ENCODE measurements around the gene KLB.
"Not testable (repeated sequence)": the region's sequence is repeated elsewhere in the genome, so short reads cannot be mapped to it uniquely, and the experiment has no call there.

Gene KLB

DNA sequence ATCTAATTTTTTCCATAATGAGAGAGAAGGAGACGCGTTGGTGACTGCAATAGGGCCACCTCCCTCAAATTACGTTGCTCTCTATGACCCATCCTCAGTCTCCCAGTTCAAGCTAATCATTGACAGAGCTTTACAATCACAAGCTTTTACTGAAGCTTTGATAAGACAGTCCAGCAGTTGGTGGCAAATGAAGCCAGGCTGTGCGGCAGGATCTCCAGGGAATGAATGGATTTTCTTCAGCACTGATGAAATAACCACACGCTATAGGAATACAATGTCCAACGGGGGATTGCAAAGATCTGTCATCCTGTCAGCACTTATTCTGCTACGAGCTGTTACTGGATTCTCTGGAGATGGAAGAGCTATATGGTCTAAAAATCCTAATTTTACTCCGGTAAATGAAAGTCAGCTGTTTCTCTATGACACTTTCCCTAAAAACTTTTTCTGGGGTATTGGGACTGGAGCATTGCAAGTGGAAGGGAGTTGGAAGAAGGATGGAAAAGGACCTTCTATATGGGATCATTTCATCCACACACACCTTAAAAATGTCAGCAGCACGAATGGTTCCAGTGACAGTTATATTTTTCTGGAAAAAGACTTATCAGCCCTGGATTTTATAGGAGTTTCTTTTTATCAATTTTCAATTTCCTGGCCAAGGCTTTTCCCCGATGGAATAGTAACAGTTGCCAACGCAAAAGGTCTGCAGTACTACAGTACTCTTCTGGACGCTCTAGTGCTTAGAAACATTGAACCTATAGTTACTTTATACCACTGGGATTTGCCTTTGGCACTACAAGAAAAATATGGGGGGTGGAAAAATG is at the start of gene KLB:
KLB (plus strand) TSS at position 168 of the 821 bp plus-strand sequence; CDS start at position 188, 20 bp downstream.
- no peak for DNase-seq

DNA sequence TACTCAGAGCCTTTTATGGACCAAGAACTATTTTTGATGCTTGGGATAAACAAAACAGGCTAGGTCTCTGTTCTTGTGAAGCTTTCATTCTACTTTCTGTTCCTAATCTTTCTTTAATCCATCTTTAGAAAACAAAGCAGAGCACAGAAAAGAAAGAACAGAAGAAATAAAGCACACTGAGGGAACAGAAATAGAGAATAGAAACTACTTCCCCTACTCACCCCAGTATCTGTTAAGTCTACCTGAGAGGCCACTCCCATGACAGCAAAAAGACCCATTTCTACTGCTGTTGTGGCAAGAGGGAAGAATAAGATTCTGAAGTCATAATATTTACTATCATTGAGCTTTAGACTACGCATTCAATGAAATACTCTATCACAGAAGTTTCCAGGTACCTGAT is 49.7 kb upstream of the KLB start:
- no peak for DNase-seq

DNA sequence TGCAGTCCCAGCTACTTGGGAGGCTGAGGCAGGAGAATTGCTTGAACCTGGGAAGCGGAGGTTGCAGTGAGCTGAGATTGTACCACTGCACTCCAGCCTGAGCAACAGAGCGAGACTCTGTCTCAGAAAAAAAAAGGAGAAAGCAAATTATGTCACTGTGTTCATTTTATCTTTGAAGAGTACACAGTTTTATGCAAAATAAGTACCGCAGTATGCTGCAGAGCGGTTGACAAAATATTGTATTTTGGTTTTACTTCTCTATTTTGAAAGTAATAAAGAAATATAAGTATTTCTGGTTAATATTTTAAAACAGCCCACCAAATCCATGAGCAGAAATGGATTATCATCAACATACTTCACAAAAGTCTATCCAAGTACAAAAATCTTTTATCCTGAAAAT is 46.1 kb upstream of the KLB start:
- not testable (repeated sequence) for DNase-seq

GRCh38 chr4:39362827-39363226 is 43.9 kb upstream of the KLB start:
- DNase-seq: no peak

DNA sequence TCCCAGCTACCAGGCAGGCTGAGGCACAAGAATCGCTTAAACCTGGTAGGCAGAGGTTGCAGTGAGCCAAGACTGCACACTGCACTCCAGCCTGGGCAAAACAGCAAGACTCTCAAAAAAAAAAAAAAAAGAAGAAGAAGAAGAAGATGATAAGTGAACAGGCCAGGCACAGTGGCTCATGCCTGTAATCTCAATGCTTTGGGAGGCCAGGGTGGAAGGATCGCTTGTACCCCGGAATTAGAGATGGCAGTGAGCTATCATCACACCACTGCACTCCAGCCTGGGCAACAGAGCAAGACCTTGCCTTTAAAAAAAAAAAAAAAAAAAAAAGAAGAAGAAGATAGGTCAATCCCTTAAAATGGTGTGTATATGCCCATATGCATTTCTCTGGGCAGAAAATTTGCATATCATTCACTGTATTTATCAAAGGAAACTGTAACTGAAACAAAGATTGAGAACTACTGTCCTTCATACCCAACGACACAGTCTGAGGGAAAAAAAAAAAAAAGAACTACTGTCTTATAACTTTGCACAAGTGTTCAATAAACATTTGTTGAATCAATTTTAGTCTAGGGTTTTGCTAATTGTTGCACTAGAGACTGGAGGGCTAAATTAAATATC is 42.8 kb upstream of the KLB start:
- DNase-seq: no peak

- no peak for DNase-seq
Measured at GRCh38 chr4:39365360-39365759, 41.4 kb upstream of the KLB start.

GRCh38 chr4:39365830-39366771 is 40.6 kb upstream of the KLB start, which contains the start of gene RFC1:
RFC1 (minus strand) TSS chr4:39366362; CDS start chr4:39366241, 121 bp downstream.
- DNase-seq: peak; percentile 91

DNA sequence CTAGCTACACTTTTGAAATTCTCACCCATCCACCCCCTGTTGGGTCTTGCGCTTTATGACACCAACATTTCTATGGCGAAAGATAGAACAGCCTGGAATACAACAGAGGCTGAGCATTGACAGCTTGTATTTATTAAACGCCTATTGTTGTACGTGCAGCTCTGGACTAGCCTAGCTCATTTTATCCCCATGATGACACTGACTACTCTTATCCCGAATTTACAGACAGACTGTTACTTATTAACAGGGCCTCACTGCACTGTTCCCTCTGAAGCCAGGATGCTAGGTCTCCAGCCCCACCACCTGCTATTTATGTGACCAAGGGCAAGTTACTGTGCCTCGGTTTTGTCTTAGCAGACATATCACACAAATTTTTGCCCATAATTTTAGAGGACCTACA is 39.6 kb upstream of the KLB start:
- no peak for DNase-seq

DNA sequence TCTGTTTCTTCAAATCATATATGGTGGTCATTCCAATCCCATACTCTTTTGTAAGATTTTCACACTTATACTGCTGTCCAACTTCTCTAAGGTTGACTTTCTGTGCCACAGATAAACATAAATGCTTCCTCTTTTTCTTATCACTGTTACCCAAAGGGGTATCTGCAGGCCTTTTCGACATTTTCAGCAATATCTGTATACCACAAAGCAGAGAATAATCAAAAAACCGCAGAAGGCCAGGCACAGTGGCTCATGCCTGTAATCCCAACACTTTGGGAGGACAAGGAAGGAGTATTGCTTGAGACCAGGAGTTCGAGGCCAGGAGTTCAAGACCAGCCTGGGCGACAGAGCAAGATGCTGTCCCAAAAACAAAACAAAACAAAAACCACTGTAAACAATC is 37.4 kb upstream of the KLB start:
- DNase-seq: no peak

DNA sequence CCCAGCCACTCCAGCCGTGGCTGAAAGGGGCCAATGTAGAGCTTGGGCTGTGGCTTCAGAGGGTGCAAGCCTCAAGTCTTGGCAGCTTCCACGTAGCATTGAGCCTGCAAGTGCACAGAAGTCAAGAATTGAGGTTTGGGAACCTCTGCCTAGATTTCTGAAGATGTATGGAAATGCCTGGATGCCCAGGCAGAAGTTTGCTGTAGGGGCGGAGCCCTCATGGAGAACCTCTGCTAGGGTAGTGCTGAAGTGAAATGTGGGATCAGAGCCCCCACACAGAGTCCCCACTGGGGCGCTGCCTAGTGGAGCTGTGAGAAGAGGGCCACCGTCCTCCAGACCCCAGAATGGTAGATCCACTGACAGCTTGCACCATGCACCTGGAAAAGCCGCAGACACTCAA is 35.5 kb upstream of the KLB start:
- not testable (repeated sequence) for DNase-seq

DNA sequence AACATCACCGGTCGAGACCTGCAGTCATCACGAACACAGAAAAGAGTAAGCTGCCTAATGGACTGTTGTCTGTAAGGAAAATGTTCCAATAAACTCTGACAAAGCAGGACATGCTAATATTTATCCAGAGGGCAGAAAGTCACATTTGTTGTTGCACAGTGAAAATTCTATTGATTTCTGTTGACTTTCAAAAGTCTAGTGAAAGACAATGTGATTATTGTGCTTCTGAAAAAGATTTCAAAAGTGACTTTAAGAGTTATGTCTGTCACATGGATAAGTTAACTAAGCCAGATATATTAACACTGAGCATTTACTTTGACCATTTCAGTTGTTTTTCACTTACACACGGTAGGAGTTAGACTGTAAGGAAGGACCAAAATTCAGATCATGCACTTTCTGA is 31.3 kb upstream of the KLB start:
- no peak for DNase-seq

DNA sequence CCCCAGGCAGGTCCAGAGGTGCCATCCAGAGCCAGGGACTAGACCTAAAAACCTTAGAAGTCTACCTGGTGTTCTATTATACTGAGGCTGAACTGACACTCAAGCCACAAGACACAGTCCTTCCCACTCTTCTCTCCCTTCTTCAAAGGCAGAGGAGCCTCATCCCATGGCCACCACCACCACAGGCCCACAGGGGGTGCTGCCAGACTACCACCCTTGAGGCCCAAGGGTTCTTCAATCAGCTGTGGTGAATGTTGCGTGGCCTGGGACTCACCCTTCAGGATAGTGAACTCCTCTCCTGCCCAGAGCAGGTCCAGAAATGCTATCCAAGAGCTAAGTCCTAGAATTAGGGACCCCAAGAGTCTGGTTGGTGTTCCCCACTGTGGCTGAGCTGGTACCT is 23.0 kb upstream of the KLB start:
- no peak for DNase-seq

DNA sequence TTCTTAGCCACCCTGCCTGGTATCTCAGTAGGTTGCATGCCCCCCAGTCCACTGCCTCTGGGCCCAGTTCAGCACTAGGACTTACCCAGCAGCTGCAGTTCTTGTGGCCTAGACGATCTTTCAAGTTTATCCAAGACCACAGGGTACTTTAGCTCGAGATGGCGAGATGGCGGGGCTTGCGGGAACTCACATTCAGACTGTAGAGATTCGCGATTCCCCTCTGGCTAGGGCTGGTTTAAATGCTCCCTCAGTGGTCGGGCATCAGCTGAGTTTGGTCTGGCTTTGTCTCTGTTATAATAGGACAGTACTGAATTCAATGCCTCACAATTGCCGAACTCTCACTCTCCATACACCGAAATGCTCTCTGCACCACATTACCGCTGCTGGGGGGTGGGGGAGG is 22.2 kb upstream of the KLB start:
- DNase-seq: no peak

DNA sequence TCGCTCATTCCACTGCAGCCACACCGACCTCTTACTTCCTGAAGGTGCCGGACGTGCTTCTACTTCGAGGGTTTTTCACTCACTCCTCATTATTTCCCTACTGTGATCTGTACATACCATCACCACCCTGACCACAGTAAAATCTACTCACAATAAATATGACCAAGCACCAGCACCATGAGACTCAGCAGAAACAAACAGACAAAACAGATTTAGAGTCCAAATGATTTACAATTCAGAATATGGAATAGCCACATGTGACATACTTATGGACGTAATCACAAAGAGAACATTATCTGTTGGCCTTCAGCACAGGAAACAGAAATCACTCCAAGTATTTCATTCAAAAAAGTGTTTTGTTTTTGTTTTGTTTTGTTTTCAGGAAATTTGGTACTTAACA is 16.1 kb upstream of the KLB start:
- no peak for DNase-seq

GRCh38 chr4:39394706-39395105 is 12.0 kb upstream of the KLB start:
- no peak for DNase-seq

DNA sequence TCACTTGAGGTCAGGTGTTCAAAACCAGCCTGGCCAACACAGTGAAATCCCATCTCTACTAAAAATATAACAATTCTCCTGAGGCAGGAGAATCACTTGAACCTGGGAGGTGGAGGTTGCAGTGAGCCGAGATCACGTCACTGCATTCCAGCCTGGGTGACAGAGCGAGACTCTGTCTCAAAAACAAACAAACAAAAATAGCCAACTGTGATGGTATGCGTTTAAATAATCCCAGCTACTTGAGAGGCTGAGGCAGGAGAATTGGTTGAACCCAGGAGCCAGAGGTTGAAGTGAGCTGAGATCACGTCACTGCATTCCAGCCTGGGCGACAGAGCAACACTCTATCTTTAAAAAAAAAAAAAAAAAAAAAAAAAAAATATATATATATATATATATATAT is 5.1 kb upstream of the KLB start:
- DNase-seq: not testable (repeated sequence)

DNA sequence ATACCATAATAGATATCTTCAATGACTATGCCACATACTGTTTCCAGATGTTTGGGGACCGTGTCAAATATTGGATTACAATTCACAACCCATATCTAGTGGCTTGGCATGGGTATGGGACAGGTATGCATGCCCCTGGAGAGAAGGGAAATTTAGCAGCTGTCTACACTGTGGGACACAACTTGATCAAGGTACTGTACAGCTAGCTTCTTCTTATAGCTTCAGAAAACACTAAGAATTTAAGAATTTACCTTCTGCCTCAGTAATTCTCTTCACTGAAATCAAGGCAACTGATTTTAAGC is 805 bp downstream of the KLB start:
- no peak for DNase-seq

DNA sequence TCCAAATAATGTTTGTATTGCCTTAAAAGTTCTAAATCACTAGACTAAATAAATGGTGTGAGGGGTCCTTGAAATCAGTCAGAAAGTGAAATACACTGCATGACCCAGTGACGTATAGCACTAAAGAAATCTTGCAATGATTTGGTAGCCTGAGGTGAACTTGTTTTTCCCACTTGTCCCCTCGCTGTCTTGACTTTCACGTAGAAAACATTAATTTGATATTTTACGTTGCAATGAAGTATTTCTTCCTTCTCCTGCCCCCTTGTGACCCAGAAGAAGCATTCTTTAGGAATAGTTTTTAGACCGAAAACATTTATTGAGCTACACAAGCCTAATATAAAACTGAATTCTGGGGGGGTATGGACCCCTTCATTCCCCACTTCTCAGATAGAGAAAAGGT is 3.7 kb downstream of the KLB start:
- no peak for DNase-seq

- DNase-seq: not testable (repeated sequence)
Measured at GRCh38 chr4:39411561-39411960, 4.8 kb downstream of the KLB start.

DNA sequence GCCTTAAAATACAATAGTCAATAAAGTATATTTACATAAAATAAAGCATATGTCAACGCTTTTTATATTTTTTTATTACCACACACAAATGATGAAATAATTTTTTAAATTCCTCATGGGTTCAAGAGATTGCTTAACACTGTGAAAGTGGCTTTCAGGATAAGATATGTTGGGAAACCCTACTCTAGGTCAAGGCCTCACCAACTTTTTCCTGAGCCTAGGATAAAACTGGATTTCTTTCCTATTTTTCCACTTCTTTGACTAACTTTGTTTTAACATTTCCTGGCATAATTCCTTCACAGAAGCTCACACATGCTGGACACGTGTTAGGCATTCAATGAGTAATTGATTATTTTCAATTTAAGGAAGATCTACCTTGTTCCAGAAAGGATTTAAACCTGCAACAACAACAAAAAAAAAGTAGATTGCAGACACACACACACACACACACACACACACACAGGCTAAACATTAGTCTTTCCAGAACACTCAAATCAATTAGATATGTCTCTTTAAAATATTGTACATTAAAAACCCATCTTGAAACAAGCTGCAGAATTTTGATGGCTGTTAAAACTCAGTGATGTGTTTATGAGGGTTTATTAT is 9.1 kb downstream of the KLB start:
- DNase-seq: no peak

- no peak for DNase-seq
Measured at GRCh38 chr4:39422247-39422646, 15.5 kb downstream of the KLB start.

DNA sequence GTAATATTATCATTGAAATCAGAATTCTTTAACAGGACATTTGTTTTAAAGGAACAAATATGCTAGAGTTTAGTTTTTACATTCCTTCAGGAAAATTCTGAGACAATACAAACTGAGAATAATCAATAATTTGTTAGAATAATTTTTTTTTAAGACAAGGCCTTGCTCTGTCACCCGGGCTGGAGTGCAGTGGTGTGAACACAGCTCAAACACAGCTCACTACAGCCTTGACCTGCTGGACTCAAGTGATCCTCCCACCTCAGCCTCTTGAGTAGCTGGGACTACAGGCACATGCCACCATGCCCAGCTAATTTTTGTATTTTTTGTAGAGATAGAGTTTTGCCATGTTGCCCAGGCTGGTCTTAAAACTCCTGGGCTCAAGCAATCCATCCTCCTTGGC is 18.6 kb downstream of the KLB start:
- DNase-seq: not testable (repeated sequence)

DNA sequence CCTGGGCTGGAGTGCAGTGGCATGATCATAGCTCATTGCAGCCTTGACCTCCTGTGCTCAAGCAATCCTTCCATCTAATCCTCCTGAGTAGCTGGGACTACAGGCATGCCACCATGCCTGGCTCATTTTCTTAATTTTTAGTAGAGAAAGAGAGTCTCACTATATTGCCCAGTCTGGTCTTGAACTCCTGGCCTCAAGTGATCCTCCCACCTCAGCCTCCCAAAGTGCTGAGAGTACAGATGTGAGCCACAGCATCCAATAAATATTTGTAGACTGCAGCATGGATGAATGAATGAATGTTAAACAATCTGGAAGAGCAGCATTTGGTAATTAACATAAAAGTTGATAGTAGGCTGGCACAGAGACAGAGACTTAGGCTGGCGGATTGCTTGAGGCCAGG is 20.0 kb downstream of the KLB start:
- DNase-seq: no peak
